ENCODE data around the gene TPH1. TPM values are rescaled to one million over a fixed set of nuclear protein-coding genes. Genes with fewer than 3 reads are reported as not detected.
"Not testable (repeated sequence)": the region's sequence is repeated elsewhere in the genome, so short reads cannot be mapped to it uniquely, and the experiment has no call there.

The TPH1 gene
- total RNA-seq, 4 donors from 2014 or later = under 0.01 to 2.3 (median 1.3) TPM

- Histone ChIP-seq H3K27me3 (no peaks in the 10 kb centered on the region), H3K36me3 (no peaks in the 10 kb centered on the region), H3K4me1 (no peaks in the 10 kb centered on the region), H3K27ac (no peak overlapping the region), H3K9me3 (no peaks in the 10 kb centered on the region), H3K4me3 (no peak overlapping the region)
- TF ChIP-seq CTCF (IDR thresholded peaks at IDR 0.05) (no peak), POLR2A (IDR thresholded peaks at IDR 0.05) (no peak)
- intact Hi-C loops (cut with DNase I; ENCODE audit: low total_unique reads) = no loop called here
- DNase-seq = no peak
Measured at GRCh38 chr11:18010977-18011586, 35.0 kb downstream of the TPH1 start.

DNA sequence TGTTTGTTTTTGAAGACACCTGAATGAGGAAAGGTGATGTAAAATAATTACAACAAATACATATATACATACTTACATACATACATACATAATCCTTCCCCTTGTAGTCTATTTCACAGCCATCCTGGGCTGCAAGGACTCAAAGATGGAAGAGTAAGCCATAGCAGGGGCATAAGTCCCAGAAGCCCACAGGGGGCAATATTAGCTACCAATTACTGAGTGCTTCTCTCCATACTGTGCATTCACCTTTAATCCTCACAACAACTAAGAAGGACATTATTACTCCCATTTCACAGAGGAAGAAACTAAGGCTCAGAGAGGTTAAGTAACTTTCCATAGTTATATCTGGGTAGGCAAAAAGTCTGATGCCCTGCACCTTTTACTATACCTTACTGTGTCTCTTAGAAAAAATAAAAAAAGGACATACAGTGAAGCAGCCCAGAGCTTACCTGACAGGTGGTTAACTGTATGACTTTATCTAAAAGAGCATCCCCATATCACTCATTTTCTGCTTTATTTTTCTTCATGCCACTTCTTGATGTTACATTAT lies 35.9 kb downstream of the TPH1 start:
- no peak overlapping the region for H3K4me3 ChIP-seq
- no peaks in the 10 kb centered on the region for H3K4me1 ChIP-seq
- DNase-seq = no peak
- intact Hi-C loops (cut with DNase I; ENCODE audit: low total_unique reads) = no loop called here
- TF ChIP-seq CTCF (IDR thresholded peaks at IDR 0.05) (no peak), POLR2A (IDR thresholded peaks at IDR 0.05) (no peak)
- no peaks in the 10 kb centered on the region for H3K36me3 ChIP-seq
- no peak overlapping the region for H3K27ac ChIP-seq
- H3K9me3 ChIP-seq = no peaks in the 10 kb centered on the region
- no peaks in the 10 kb centered on the region for H3K27me3 ChIP-seq

DNA sequence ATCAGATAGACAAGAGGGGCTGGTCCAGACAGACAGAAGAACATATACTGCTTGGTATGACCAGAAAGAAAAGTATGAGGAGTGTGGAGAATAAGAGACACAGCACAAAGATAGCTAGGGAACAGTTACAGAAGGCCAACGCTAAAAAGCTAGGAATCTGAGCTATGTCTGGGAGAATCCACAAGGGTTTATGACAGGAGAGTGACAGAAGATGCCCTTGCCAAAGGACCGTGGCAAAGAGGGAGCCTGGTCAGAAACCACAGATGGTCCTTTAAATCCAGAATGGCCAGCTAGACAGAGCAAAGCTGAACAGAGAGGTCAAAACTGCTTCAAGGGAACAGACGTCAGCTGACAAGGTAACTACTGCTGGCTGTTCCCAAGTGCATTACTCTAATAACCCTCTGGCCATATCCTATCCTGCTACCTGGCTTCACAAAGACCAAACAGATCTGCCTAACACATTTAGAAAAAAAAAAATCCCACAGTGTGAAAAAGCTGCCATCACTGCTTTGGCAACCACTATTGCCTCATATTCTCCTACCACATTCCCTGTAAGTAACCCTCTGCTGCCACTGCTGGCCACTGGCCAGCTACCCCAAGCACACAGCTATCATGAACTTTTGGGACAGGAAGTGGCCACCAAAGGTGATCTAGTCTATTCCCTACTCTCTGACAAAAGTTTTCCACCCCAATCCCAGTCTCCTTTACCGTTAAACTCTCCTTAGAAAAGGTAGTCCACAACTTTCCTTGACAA lies 40.5 kb downstream of the TPH1 start:
- H3K4me1 ChIP-seq = no peaks in the 10 kb centered on the region
- H3K27ac ChIP-seq = no peak overlapping the region
- DNase-seq = no peak
- intact Hi-C loops (cut with DNase I; ENCODE audit: low total_unique reads) = no loop called here
- H3K4me3 ChIP-seq = no peak overlapping the region
- no peaks in the 10 kb centered on the region for H3K27me3 ChIP-seq
- H3K9me3 ChIP-seq = no peaks in the 10 kb centered on the region
- H3K36me3 ChIP-seq = no peaks in the 10 kb centered on the region
- no peak for TF ChIP-seq POLR2A (IDR thresholded peaks at IDR 0.05)
- no peak for TF ChIP-seq CTCF (IDR thresholded peaks at IDR 0.05)

DNA sequence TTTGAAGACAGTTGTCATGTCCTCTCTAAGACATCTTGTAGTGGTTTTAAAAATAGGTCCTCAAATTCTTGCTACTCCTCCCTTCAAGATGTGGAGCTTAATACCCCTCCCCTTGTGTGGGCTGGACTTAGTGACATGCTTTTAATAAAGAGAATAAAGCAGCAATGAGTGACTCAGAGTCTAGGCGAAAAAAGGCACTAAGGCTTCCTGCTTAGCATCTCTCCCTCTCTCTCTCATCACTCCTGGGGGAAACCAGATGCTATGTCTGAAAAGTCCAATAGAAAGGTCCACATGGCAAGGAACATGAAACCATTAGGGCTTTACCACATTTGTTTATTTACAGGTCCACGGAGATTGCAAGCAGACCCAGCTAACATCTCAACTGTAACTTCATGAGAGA lies 44.9 kb downstream of the TPH1 start:
- Histone ChIP-seq H3K9me3 (no peaks in the 10 kb centered on the region), H3K27me3 (no peaks in the 10 kb centered on the region), H3K36me3 (no peaks in the 10 kb centered on the region), H3K4me3 (no peak overlapping the region), H3K27ac (no peak overlapping the region), H3K4me1 (no peaks in the 10 kb centered on the region)
- TF ChIP-seq CTCF (IDR thresholded peaks at IDR 0.05) (no peak), POLR2A (IDR thresholded peaks at IDR 0.05) (no peak)
- intact Hi-C loops (cut with DNase I; ENCODE audit: low total_unique reads) = no loop called here
- DNase-seq = no peak

DNA sequence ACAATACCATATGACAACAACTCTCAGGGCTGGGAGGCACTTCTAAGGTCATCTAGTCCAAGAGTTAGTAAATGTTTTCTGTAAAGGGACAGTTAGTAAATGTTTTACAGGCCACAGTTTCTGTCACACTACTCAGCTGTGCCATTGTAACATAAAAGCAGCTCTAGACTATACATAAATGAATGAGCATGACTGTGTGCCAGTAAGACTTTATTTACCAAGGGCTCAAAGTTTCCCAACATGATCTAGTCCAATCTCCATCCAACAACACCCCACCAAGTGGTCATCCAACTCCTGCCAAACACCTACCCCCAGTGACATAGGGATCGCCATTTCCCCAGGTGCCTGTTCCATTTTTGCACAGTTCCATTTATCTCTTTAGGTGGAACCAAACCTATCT lies 45.3 kb downstream of the TPH1 start:
- TF ChIP-seq POLR2A (IDR thresholded peaks at IDR 0.05) (no peak), CTCF (IDR thresholded peaks at IDR 0.05) (no peak)
- no peak for DNase-seq
- H3K27me3 ChIP-seq = no peaks in the 10 kb centered on the region
- H3K27ac ChIP-seq = no peak overlapping the region
- no peaks in the 10 kb centered on the region for H3K9me3 ChIP-seq
- no peaks in the 10 kb centered on the region for H3K4me1 ChIP-seq
- intact Hi-C loops (cut with DNase I; ENCODE audit: low total_unique reads) = no loop called here
- no peak overlapping the region for H3K4me3 ChIP-seq
- no peaks in the 10 kb centered on the region for H3K36me3 ChIP-seq

- DNase-seq; H3K9me3 ChIP-seq; H3K27ac ChIP-seq; intact Hi-C loops (cut with DNase I; ENCODE audit: low total_unique reads); H3K27me3 ChIP-seq; H3K36me3 ChIP-seq; H3K4me1 ChIP-seq; H3K4me3 ChIP-seq: not testable (repeated sequence)
Measured at GRCh38 chr11:18000128-18000527, 45.9 kb downstream of the TPH1 start.
